Erythroblast (primary cell): ENCODE data around the gene ATP8A1.

ENCODE experiments used
- GATA1 ChIP-seq: IDR thresholded peaks from 2 replicates; pipeline ENCODE4 v1.6.1; 2011; ENCODE audit warnings: low read depth, mild to moderate bottlenecking, control low read depth, low read length, moderate library complexity
- POLR2A ChIP-seq: IDR thresholded peaks from 2 replicates; pipeline ENCODE4 v1.6.1; 2011; ENCODE audit warnings: mild to moderate bottlenecking, low read length

DNA sequence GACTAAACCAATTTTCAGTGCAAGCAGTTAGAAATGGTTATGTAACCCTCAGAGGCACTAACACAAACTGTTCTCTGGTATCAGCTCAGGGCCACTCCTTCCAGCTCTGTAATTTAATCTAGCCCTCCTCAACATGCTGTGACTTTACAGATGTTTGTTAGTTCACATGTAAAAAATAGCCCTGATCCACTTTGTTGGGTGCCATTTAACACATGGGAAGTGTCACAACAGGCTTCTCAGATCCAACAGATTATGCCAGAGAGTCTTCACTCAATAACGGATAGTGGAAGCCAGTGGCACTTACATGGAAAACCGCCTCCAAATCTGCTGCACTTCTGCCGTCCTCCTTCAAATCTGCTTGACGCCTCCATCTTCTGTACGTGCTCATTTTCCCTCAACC lies 51.6 kb downstream of the ATP8A1 start:
- TF ChIP-seq POLR2A (no peak), GATA1 (no peak)
